ENCODE results near the gene UBAP1.
"Not testable (repeated sequence)": the region's sequence is repeated elsewhere in the genome, so short reads cannot be mapped to it uniquely, and the experiment has no call there.

UBAP1 gene

DNA sequence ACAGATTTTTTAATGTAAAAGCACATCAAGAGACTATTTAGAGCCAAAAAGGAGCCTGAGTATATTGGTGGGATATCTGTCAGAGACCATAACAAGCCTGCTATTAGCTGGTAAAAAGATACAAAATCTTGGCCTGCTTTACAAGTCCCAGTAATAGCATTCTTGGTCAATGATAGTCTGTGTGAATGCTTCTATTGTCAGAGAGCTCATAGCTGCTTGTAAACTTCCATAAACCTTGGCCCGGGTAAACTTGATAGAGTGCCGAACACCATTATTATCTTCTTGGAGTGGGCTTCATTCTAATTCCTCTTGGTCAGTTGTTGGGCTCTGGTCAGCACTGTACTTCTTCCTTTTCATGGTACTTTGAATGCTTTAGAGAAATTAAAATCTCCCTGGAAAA is 64.0 kb downstream of the UBAP1 start:
- TF ChIP-seq REST (IDR thresholded peaks at IDR 0.05; ENCODE audit: insufficient replicate concordance, low read depth): no peak
- TF ChIP-seq POLR2AphosphoS5 (IDR thresholded peaks at IDR 0.05; ENCODE audit: low read depth): no peak
- no peak for TF ChIP-seq GABPA (IDR thresholded peaks at IDR 0.05; ENCODE audit: low read depth)
- no peak for TF ChIP-seq CTCF (IDR thresholded peaks at IDR 0.05; ENCODE audit: insufficient read depth, low read length)
- TF ChIP-seq SPI1 (IDR thresholded peaks at IDR 0.05; ENCODE audit: borderline replicate concordance, low read depth): no peak
- no peaks in the 10 kb centered on the region for H3K27me3 ChIP-seq (ENCODE audit: insufficient read depth, poor library complexity, severe bottlenecking)
- no peak overlapping the region for H3K4me3 ChIP-seq (replicated peaks; ENCODE audit: insufficient read depth, low read length)
- H3K27ac ChIP-seq (replicated peaks): no peak overlapping the region
- DNase-seq (ENCODE audit: low read depth in 1 of 2, low spot score in 1 of 2): no peak

GRCh38 chr9:34245212-34245611 is 66.4 kb downstream of the UBAP1 start:
- not testable (repeated sequence) for DNase-seq (ENCODE audit: low read depth in 1 of 2, low spot score in 1 of 2); H3K27ac ChIP-seq (replicated peaks); H3K27me3 ChIP-seq (ENCODE audit: insufficient read depth, poor library complexity, severe bottlenecking); H3K4me3 ChIP-seq (replicated peaks; ENCODE audit: insufficient read depth, low read length)

- Histone ChIP-seq H3K27ac (replicated peaks) (no peak overlapping the region), H3K27me3 (ENCODE audit: insufficient read depth, poor library complexity, severe bottlenecking) (no peaks in the 10 kb centered on the region), H3K4me3 (replicated peaks; ENCODE audit: insufficient read depth, low read length) (no peak overlapping the region)
- DNase-seq (ENCODE audit: low read depth in 1 of 2, low spot score in 1 of 2): no peak
- no peak for TF ChIP-seq GABPA (IDR thresholded peaks at IDR 0.05; ENCODE audit: low read depth)
- TF ChIP-seq REST (IDR thresholded peaks at IDR 0.05; ENCODE audit: insufficient replicate concordance, low read depth): no peak
- TF ChIP-seq CTCF (IDR thresholded peaks at IDR 0.05; ENCODE audit: insufficient read depth, low read length): no peak
- TF ChIP-seq SPI1 (IDR thresholded peaks at IDR 0.05; ENCODE audit: borderline replicate concordance, low read depth): no peak
- TF ChIP-seq POLR2AphosphoS5 (IDR thresholded peaks at IDR 0.05; ENCODE audit: low read depth): no peak
Measured at GRCh38 chr9:34246453-34246852, 67.6 kb downstream of the UBAP1 start.

DNA sequence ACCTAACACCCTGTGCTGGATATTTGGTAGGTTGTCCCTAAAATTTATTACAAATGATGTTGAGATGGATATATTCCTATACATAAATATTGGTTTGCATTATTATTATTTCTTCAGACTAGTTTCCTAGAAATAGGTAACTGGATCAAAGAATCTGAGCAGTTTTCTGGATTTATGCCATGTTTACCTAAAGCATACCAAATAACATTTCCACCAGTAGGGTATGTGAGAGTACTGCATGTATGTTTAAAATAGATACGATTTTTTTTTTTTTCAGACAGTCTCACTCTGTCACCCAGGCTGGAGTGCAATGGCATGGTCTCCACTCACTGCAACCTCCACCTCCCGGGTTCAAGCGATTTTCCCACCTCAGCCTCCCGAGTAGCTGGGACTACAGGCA is 68.9 kb downstream of the UBAP1 start:
- H3K27ac ChIP-seq (replicated peaks); DNase-seq (ENCODE audit: low read depth in 1 of 2, low spot score in 1 of 2); H3K4me3 ChIP-seq (replicated peaks; ENCODE audit: insufficient read depth, low read length); H3K27me3 ChIP-seq (ENCODE audit: insufficient read depth, poor library complexity, severe bottlenecking): not testable (repeated sequence)

GRCh38 chr9:34249274-34249673 is 70.4 kb downstream of the UBAP1 start:
- Histone ChIP-seq H3K27ac (replicated peaks) (no peak overlapping the region), H3K27me3 (ENCODE audit: insufficient read depth, poor library complexity, severe bottlenecking) (no peaks in the 10 kb centered on the region), H3K4me3 (replicated peaks; ENCODE audit: insufficient read depth, low read length) (no peak overlapping the region)
- no peak for DNase-seq (ENCODE audit: low read depth in 1 of 2, low spot score in 1 of 2)
- TF ChIP-seq GABPA (IDR thresholded peaks at IDR 0.05; ENCODE audit: low read depth): no peak
- TF ChIP-seq REST (IDR thresholded peaks at IDR 0.05; ENCODE audit: insufficient replicate concordance, low read depth): no peak
- no peak for TF ChIP-seq POLR2AphosphoS5 (IDR thresholded peaks at IDR 0.05; ENCODE audit: low read depth)
- TF ChIP-seq SPI1 (IDR thresholded peaks at IDR 0.05; ENCODE audit: borderline replicate concordance, low read depth): no peak
- no peak for TF ChIP-seq CTCF (IDR thresholded peaks at IDR 0.05; ENCODE audit: insufficient read depth, low read length)
